Liver (tissue), 9 donors: ENCODE results near the gene DAO. TPM values are rescaled to one million over a fixed set of nuclear protein-coding genes. Genes with fewer than 3 reads are reported as not detected.
A peak's percentile ranks its signal among the peaks of the same experiment; 100 is the strongest.

Experiments used
- DNase-seq: peaks from one replicate; pipeline ENCODE4 v3.0.0-alpha.2; 2017; ENCODE audit warnings: low spot score
- H3K27ac ChIP-seq, 2 donors: one replicate each; pipeline ENCODE4 v1.7.0; 2013; ENCODE audit warnings: inconsistent platforms in 2 of 2, low read length in 2 of 2, control low read depth in 1 of 2, low read depth in 1 of 2, mild to moderate bottlenecking in 1 of 2
- H3K27me3 ChIP-seq, 4 donors: one replicate each; pipeline versions ENCODE4 v1.6.1 to v1.7.0; 2013; ENCODE audit warnings: low read length in 3 of 4, inconsistent platforms in 1 of 4, mild to moderate bottlenecking in 1 of 4, moderate library complexity in 1 of 4; ENCODE audit not compliant: control insufficient read depth in 4 of 4, insufficient read depth in 4 of 4
- H3K36me3 ChIP-seq, 4 donors: one replicate each; pipeline versions ENCODE4 v1.6.1 to v1.7.0; 2013; ENCODE audit warnings: low read length in 3 of 4, mild to moderate bottlenecking in 3 of 4, low read depth in 1 of 4, moderate library complexity in 1 of 4; ENCODE audit not compliant: control insufficient read depth in 4 of 4, insufficient read depth in 3 of 4
- H3K4me1 ChIP-seq, 4 donors: one replicate each; pipeline versions ENCODE4 v1.6.1 to v1.7.0; 2013; ENCODE audit warnings: low read length in 3 of 4, mild to moderate bottlenecking in 3 of 4, moderate library complexity in 1 of 4; ENCODE audit not compliant: control insufficient read depth in 4 of 4, insufficient read depth in 4 of 4
- H3K4me3 ChIP-seq, 3 donors: one replicate each; pipeline versions ENCODE4 v1.6.1 to v1.7.0; 2013; ENCODE audit warnings: low read length in 3 of 3, control low read depth in 1 of 3, low read depth in 1 of 3, mild to moderate bottlenecking in 1 of 3
- H3K9ac ChIP-seq, 2 donors: one replicate each; pipeline ENCODE4 v1.7.0; 2013; ENCODE audit warnings: low read length in 2 of 2, mild to moderate bottlenecking in 2 of 2, moderate library complexity in 2 of 2, control low read depth in 1 of 2, low read depth in 1 of 2
- H3K9me3 ChIP-seq, 4 donors: one replicate each; pipeline versions ENCODE4 v1.6.1 to v1.7.0; 2013; ENCODE audit warnings: low read length in 3 of 4; ENCODE audit not compliant: control insufficient read depth in 4 of 4
- ATF3 ChIP-seq: IDR thresholded peaks from 2 replicates; pipeline ENCODE4 v1.6.1; 2016; ENCODE audit warnings: antibody characterized with exemption
- CTCF ChIP-seq: fragments of 150-350 bp; IDR thresholded peaks from 2 replicates; pipeline ENCODE4 v1.5.1; 2017; ENCODE audit warnings: improper control_type of control experiment, low read depth, low read length; ENCODE audit not compliant: missing input control
- EGR1 ChIP-seq, 2 donors: IDR thresholded peaks; 2 replicates each; pipeline ENCODE4 v1.6.1; 2016 to 2018; ENCODE audit warnings: antibody characterized with exemption in 2 of 2, low read depth in 2 of 2
- FOXA1 ChIP-seq: IDR thresholded peaks from 2 replicates; pipeline ENCODE4 v1.6.1; 2016; ENCODE audit warnings: antibody characterized with exemption
- FOXA2 ChIP-seq: IDR thresholded peaks from 2 replicates; pipeline ENCODE4 v1.6.1; 2016; ENCODE audit warnings: antibody characterized with exemption
- GABPA ChIP-seq, 2 donors: IDR thresholded peaks in 1 of 2; conservative IDR thresholded peaks in 1 of 2; 2 replicates each; pipeline ENCODE4 v1.6.1; 2016; ENCODE audit warnings: antibody characterized with exemption in 2 of 2, mild to moderate bottlenecking in 1 of 2, moderate library complexity in 1 of 2
- HNF4A ChIP-seq, 2 donors: conservative IDR thresholded peaks; 2 replicates each; pipeline ENCODE4 v1.6.1; 2016; ENCODE audit warnings: antibody characterized with exemption in 2 of 2, mild to moderate bottlenecking in 2 of 2
- HNF4G ChIP-seq: IDR thresholded peaks from 2 replicates; pipeline ENCODE4 v1.6.1; 2016; ENCODE audit warnings: antibody characterized with exemption
- JUND ChIP-seq, 2 donors: IDR thresholded peaks; 2 replicates each; pipeline ENCODE4 v1.6.1; 2016; ENCODE audit warnings: antibody characterized with exemption in 2 of 2
- MAX ChIP-seq: IDR thresholded peaks from 2 replicates; pipeline ENCODE4 v1.6.1; 2016; ENCODE audit warnings: antibody characterized with exemption
- NR2F2 ChIP-seq: IDR thresholded peaks from 2 replicates; pipeline ENCODE4 v1.6.1; 2016; ENCODE audit warnings: antibody characterized with exemption
- RAD21 ChIP-seq, 2 donors: IDR thresholded peaks; 2 replicates each; pipeline ENCODE4 v1.6.1; 2016; ENCODE audit warnings: antibody characterized with exemption in 2 of 2, mild to moderate bottlenecking in 2 of 2
- REST ChIP-seq: IDR thresholded peaks from 2 replicates; pipeline ENCODE4 v1.6.1; 2016; ENCODE audit warnings: antibody characterized with exemption, mild to moderate bottlenecking
- RXRA ChIP-seq, 2 donors: IDR thresholded peaks; 2 replicates each; pipeline ENCODE4 v1.6.1; 2017 to 2018; ENCODE audit warnings: antibody characterized with exemption in 2 of 2, mild to moderate bottlenecking in 1 of 2
- SP1 ChIP-seq: IDR thresholded peaks from 2 replicates; pipeline ENCODE4 v1.6.1; 2018; ENCODE audit warnings: antibody characterized with exemption, mild to moderate bottlenecking
- TAF1 ChIP-seq: conservative IDR thresholded peaks from 2 replicates; pipeline ENCODE4 v1.6.1; 2016; ENCODE audit warnings: antibody characterized with exemption, mild to moderate bottlenecking
- YY1 ChIP-seq: IDR thresholded peaks from 2 replicates; pipeline ENCODE4 v1.6.1; 2016; ENCODE audit warnings: antibody characterized with exemption, mild to moderate bottlenecking
- ZBTB33 ChIP-seq: IDR thresholded peaks from 2 replicates; pipeline ENCODE4 v1.6.1; 2016; ENCODE audit warnings: antibody characterized with exemption
- WGBS: extraction: QIAGEN DNeasy Blood & Tissue Kit; methylation state at CpG from one replicate; pipeline ENCODE4 v1.1.7; 2013; 5-methylcytosine and 5-hydroxymethylcytosine counted together
- polyA plus RNA-seq, 2 donors: library from polyadenylated mRNA; stranded (reverse) in 1 of 2; unstranded in 1 of 2; fragments of 200-250 nt in 1 of 2; fragments of >200 nt in 1 of 2; fragmentation: Nextera tagmentation in 1 of 2; extraction: Ambion mirVana in 1 of 2; gene quantifications; one replicate each; pipeline versions ENCODE4 v1.2.1 to v1.2.3, GENCODE V29; 2013 to 2015
- total RNA-seq, 2 donors: library from RNA; depleted of rRNA; stranded (reverse); fragments of >200 nt; gene quantifications; one replicate each; pipeline ENCODE4 v1.2.3, GENCODE V29; 2014
- donor health status: healthy.
- donor health status: healthy.
- donor health status: healthy.
- donor health status: healthy.
- donor health status: healthy.

The DAO gene
- total and polyA plus RNA-seq, 4 donors = 0.84 to 51.4 (median 22.9) TPM

GRCh38 chr12:108886873-108887629, 7.2 kb downstream of the DAO start (continued):
- peak; percentile 59 to 67 for TF ChIP-seq JUND (IDR thresholded peaks at IDR 0.05)
- peak; percentile 34 for TF ChIP-seq FOXA1
- TF ChIP-seq NR2F2 = peak; percentile 52

GRCh38 chr12:108888031-108888430, 8.1 kb downstream of the DAO start:
- peaks cover 0 to 4% (median 2%) of the 10 kb centered on the region in 4 donors for H3K9me3 ChIP-seq
- peak overlapping the region; percentile 70 to 74 for H3K27ac ChIP-seq
- H3K4me1 ChIP-seq = peaks cover 2 to 50% (median 37%) of the 10 kb centered on the region in 4 donors

More at GRCh38 chr12:108888031-108888430, 8.1 kb downstream of the DAO start:
- H3K9ac ChIP-seq = no peak overlapping the region
- no peak for TF ChIP-seq ATF3
- TF ChIP-seq HNF4G = no peak
- TF ChIP-seq NR2F2 = no peak
- no peak for TF ChIP-seq FOXA1
- peak; percentile 3 for TF ChIP-seq YY1
- TF ChIP-seq RXRA (IDR thresholded peaks at IDR 0.05) = peak; percentile 87 to 88
- TF ChIP-seq JUND (IDR thresholded peaks at IDR 0.05) = peak in 1 of 2 donors; percentile 20
- no peak for TF ChIP-seq TAF1
- TF ChIP-seq GABPA (IDR thresholded peaks at IDR 0.05 in 1 of 2, conservative IDR thresholded peaks at IDR 0.05 in 1 of 2) = no peak
- TF ChIP-seq FOXA2 = no peak
- no peak for TF ChIP-seq CTCF
- peak in 1 of 2 donors; percentile 35 for TF ChIP-seq RAD21 (IDR thresholded peaks at IDR 0.05)
- peak; percentile 29 for TF ChIP-seq SP1
- no peak for TF ChIP-seq ZBTB33
- TF ChIP-seq REST = no peak
- TF ChIP-seq HNF4A (conservative IDR thresholded peaks at IDR 0.05) = peak; percentile 53 to 63
- peak; percentile 21 for TF ChIP-seq MAX
- no peak for TF ChIP-seq EGR1 (IDR thresholded peaks at IDR 0.05; ENCODE audit: low read depth in 2 of 2)
- peaks cover 0 to 21% (median 13%) of the 10 kb centered on the region in 4 donors for H3K36me3 ChIP-seq
- H3K27me3 ChIP-seq = no peaks in the 10 kb centered on the region
- H3K4me3 ChIP-seq = no peak overlapping the region
- 31% methylated on average over 6 of the region's 6 CpGs for WGBS
- DNase-seq = no peak
